Measurements from ENCODE around the gene POLA2. TPM values are rescaled to one million over a fixed set of nuclear protein-coding genes. Genes with fewer than 3 reads are reported as not detected.

The POLA2 gene
- total RNA-seq, 1 experiment from 2014 or later: 43.7 TPM

- peak; percentile 24 for DNase-seq (ENCODE audit: low read depth)
Measured at GRCh38 chr11:65287601-65288000, 25.8 kb downstream of the POLA2 start.

- peak; percentile 90 for DNase-seq (ENCODE audit: low read depth)
Measured at GRCh38 chr11:65288706-65289536, 27.2 kb downstream of the POLA2 start.

- peak; percentile 96 for DNase-seq (ENCODE audit: low read depth)
Measured at GRCh38 chr11:65290448-65291165, 28.8 kb downstream of the POLA2 start.

- DNase-seq (ENCODE audit: low read depth): peak; percentile 72
Measured at GRCh38 chr11:65291613-65292012, 29.9 kb downstream of the POLA2 start.

- DNase-seq (ENCODE audit: low read depth): no peak
Measured at GRCh38 chr11:65292890-65293289, 31.1 kb downstream of the POLA2 start.

GRCh38 chr11:65293909-65294381 is 32.2 kb downstream of the POLA2 start:
- no peak for DNase-seq (ENCODE audit: low read depth)

- DNase-seq (ENCODE audit: low read depth): no peak
Measured at GRCh38 chr11:65295001-65295400, 33.2 kb downstream of the POLA2 start.

GRCh38 chr11:65295571-65296341 is 34.0 kb downstream of the POLA2 start:
- DNase-seq (ENCODE audit: low read depth): no peak

- no peak for DNase-seq (ENCODE audit: low read depth)
Measured at GRCh38 chr11:65297026-65297672, 35.4 kb downstream of the POLA2 start.

- DNase-seq (ENCODE audit: low read depth): peak; percentile 68
Measured at GRCh38 chr11:65298131-65298535, 36.4 kb downstream of the POLA2 start.

GRCh38 chr11:65298655-65299179 is 37.0 kb downstream of the POLA2 start:
- DNase-seq (ENCODE audit: low read depth): peak; percentile 76

- DNase-seq (ENCODE audit: low read depth): no peak
Measured at GRCh38 chr11:65300621-65301275, 39.0 kb downstream of the POLA2 start.

- peak; percentile 67 for DNase-seq (ENCODE audit: low read depth)
Measured at GRCh38 chr11:65301491-65302329, 39.9 kb downstream of the POLA2 start.

- DNase-seq (ENCODE audit: low read depth): no peak
Measured at GRCh38 chr11:65303555-65303954, 41.8 kb downstream of the POLA2 start.

- DNase-seq (ENCODE audit: low read depth): no peak
Measured at GRCh38 chr11:65304110-65304509, 42.3 kb downstream of the POLA2 start.

- no peak for DNase-seq (ENCODE audit: low read depth)
Measured at GRCh38 chr11:65304613-65305012, 42.9 kb downstream of the POLA2 start.

GRCh38 chr11:65305501-65306268 is 43.9 kb downstream of the POLA2 start:
- peak; percentile 71 for DNase-seq (ENCODE audit: low read depth)

- peak; percentile 52 for DNase-seq (ENCODE audit: low read depth)
Measured at GRCh38 chr11:65307298-65308229, 45.8 kb downstream of the POLA2 start.
